Ovary (tissue), 9 donors: ENCODE measurements around the gene LIMS1. TPM values are rescaled to one million over a fixed set of nuclear protein-coding genes. Genes with fewer than 3 reads are reported as not detected.

ENCODE experiments used
- DNase-seq, 5 donors: peaks; one replicate each; pipeline ENCODE4 v3.0.0-alpha.2; 2019 to 2020
- H3K27ac ChIP-seq, 2 donors: fragments of 200-600 bp; one replicate each; pipeline versions ENCODE4 v1.5.1 to v1.8.0; 2019 to 2022
- H3K27me3 ChIP-seq: fragments of 200-600 bp; one replicate; pipeline ENCODE4 v1.8.0; 2022
- H3K36me3 ChIP-seq: fragments of 200-600 bp; sonication (generic); one replicate; pipeline ENCODE4 v1.5.1; 2019
- H3K4me1 ChIP-seq: one replicate; pipeline ENCODE4 v1.8.1; 2013; ENCODE audit warnings: mild to moderate bottlenecking, moderate library complexity; ENCODE audit not compliant: insufficient read depth
- H3K4me3 ChIP-seq: fragments of 200-600 bp; sonication (generic); one replicate; pipeline ENCODE4 v1.5.1; 2017
- H3K9me3 ChIP-seq, 2 donors: fragments of 200-600 bp in 1 of 2; sonication (generic) in 1 of 2; one replicate each; pipeline versions ENCODE4 v1.5.1 to v1.8.1; 2013 to 2019; ENCODE audit warnings: mild to moderate bottlenecking in 1 of 2, moderate library complexity in 1 of 2
- CTCF ChIP-seq, 3 donors: fragments of 450-650 bp in 2 of 3; fragments of 200-600 bp in 1 of 3; IDR thresholded peaks; one replicate each; pipeline versions ENCODE4 v1.5.1 to v1.8.0; 2016 to 2022; ENCODE audit warnings: antibody characterized with exemption in 3 of 3, mild to moderate bottlenecking in 1 of 3
- EP300 ChIP-seq: sonication (generic); formaldehyde crosslinking; IDR thresholded peaks from one replicate; pipeline ENCODE4 v1.6.1; 2017; ENCODE audit warnings: antibody characterized with exemption
- POLR2A ChIP-seq: fragments of 450-650 bp; IDR thresholded peaks from one replicate; pipeline ENCODE4 v1.6.1; 2017; ENCODE audit warnings: antibody characterized with exemption, mild to moderate bottlenecking, moderate library complexity
- WGBS, 3 donors: extraction: QIAGEN DNeasy Blood & Tissue Kit in 1 of 3; methylation state at CpG; one replicate each; pipeline versions ENCODE4 v1.1.5 to v1.1.7; 2013 to 2017; 5-methylcytosine and 5-hydroxymethylcytosine counted together
- intact Hi-C, 4 donors: fragments of 100-400 bp; cut with DNase I; formaldehyde crosslinking; loops; one replicate each; pipeline versions ENCODE4 v1.11.0 to v1.15.1; 2022 to 2023
- polyA plus RNA-seq, 2 donors: library from polyadenylated mRNA; stranded (reverse); fragments of 200-250 nt in 1 of 2; fragments of 350-450 nt in 1 of 2; fragmentation: Illumina TruSeq in 1 of 2; extraction: RNeasy Lipid Tissue Mini Kit (QIAGEN cat#74804) in 1 of 2; gene quantifications; one replicate each; pipeline ENCODE4 v1.2.3, GENCODE V29; 2013 to 2014
- total RNA-seq, 7 donors: library from RNA; depleted of rRNA in 2 of 7; stranded (reverse); fragments of >200 nt in 2 of 7; fragmentation: NEBNext Ultra II Directional in 3 of 7; extraction: Animal tissue kit (Norgen Biotek cat#: 25700) in 3 of 7; gene quantifications; one replicate each; pipeline versions ENCODE4 v1.1.0 to v1.2.4, GENCODE V29; 2016 to 2023
- donor health status: DM: no; HTN: no; CAD: no; lungs with moderate emphysema.
- donor health status: DM: no; HTN: no; CAD: no.
- donor health status: Bipolar disorder and iron deficiency.
- donor health status: DM: yes; HTN: yes; CAD: no.
- donor health status: DM: no; HTN: no; CAD: no.
- donor health status: DM: yes; HTN: yes; CAD: no.

LIMS1 gene
- total and polyA plus RNA-seq, 9 donors: 36.2 to 91.1 (median 40.2) TPM

GRCh38 chr2:108574332-108574731 is 40.1 kb downstream of the LIMS1 start:
- no peaks in the 10 kb centered on the region for H3K9me3 ChIP-seq
- TF ChIP-seq CTCF (IDR thresholded peaks at IDR 0.05): no peak
- TF ChIP-seq POLR2A: no peak
- no peak for TF ChIP-seq EP300
- no peak for DNase-seq
- no peaks in the 10 kb centered on the region for H3K36me3 ChIP-seq
- intact Hi-C loops: no loop called here
- H3K27me3 ChIP-seq: no peaks in the 10 kb centered on the region
- peaks cover 22% of the 10 kb centered on the region for H3K4me1 ChIP-seq
- 32 to 54% (median 44%) methylated on average over 2 of the region's 2 CpGs for WGBS, 3 donors
- no peak overlapping the region for H3K4me3 ChIP-seq
- H3K27ac ChIP-seq: no peak overlapping the region

GRCh38 chr2:108575132-108575966 is 41.1 kb downstream of the LIMS1 start:
- no peak for TF ChIP-seq CTCF (IDR thresholded peaks at IDR 0.05)
- no peak for TF ChIP-seq POLR2A
- no peak for TF ChIP-seq EP300
- no peaks in the 10 kb centered on the region for H3K27me3 ChIP-seq
- H3K4me1 ChIP-seq: peaks cover 26% of the 10 kb centered on the region
- no peaks in the 10 kb centered on the region for H3K36me3 ChIP-seq
- H3K27ac ChIP-seq: no peak overlapping the region
- intact Hi-C loops: no loop called here
- WGBS, 3 donors: 15 to 29% (median 21%) methylated on average over 7 of the region's 7 CpGs
- H3K9me3 ChIP-seq: no peaks in the 10 kb centered on the region
- no peak overlapping the region for H3K4me3 ChIP-seq
- no peak for DNase-seq

- Histone ChIP-seq H3K9me3 (no peaks in the 10 kb centered on the region), H3K4me3 (no peak overlapping the region), H3K4me1 (peaks cover 23% of the 10 kb centered on the region), H3K36me3 (no peaks in the 10 kb centered on the region), H3K27me3 (no peaks in the 10 kb centered on the region), H3K27ac (no peak overlapping the region)
- WGBS, 3 donors: 75 to 84% (median 81%) methylated on average over 9 of the region's 9 CpGs
- DNase-seq: no peak
- TF ChIP-seq POLR2A (no peak), CTCF (IDR thresholded peaks at IDR 0.05) (no peak)
- intact Hi-C loops: no loop called here
Measured at GRCh38 chr2:108577099-108577498, 42.8 kb downstream of the LIMS1 start.

- 26 to 33% (median 29%) methylated on average over 6 of the region's 6 CpGs for WGBS, 3 donors
- no peaks in the 10 kb centered on the region for H3K36me3 ChIP-seq
- no peak overlapping the region for H3K4me3 ChIP-seq
- no peaks in the 10 kb centered on the region for H3K27me3 ChIP-seq
- no peaks in the 10 kb centered on the region for H3K9me3 ChIP-seq
- no peak for DNase-seq
- intact Hi-C loops: loop anchor here in 3 of 4 donors (10.0 kb wide), 4 partner anchors 45 to 385 kb away; partner anchors contain the start of gene LIMS1 (in 1 of the 3)
- H3K27ac ChIP-seq: no peak overlapping the region
- no peak for TF ChIP-seq EP300
- no peak for TF ChIP-seq POLR2A
- no peak for TF ChIP-seq CTCF (IDR thresholded peaks at IDR 0.05)
- peaks cover 16% of the 10 kb centered on the region for H3K4me1 ChIP-seq
Measured at GRCh38 chr2:108579623-108580022, 45.4 kb downstream of the LIMS1 start.
